HL-60 (cell line): ENCODE results near the gene SNRNP40.
"Not testable (repeated sequence)": the region's sequence is repeated elsewhere in the genome, so short reads cannot be mapped to it uniquely, and the experiment has no call there.

ENCODE experiments used
- DNase-seq, 2 experiments: peaks; one replicate each; pipeline ENCODE4 v3.0.0-alpha.2; 2010 to 2020; ENCODE audit warnings: low read depth in 1 of 2, low spot score in 1 of 2
- H3K27ac ChIP-seq: fragments of 250-450 bp; sonication (Bioruptor Pico); replicated peaks from 2 replicates; pipeline ENCODE4 v1.5.1; 2020; ENCODE audit warnings: mild to moderate bottlenecking, moderate library complexity
- H3K27me3 ChIP-seq: fragments of 250-450 bp; sonication (Bioruptor Pico); 2 replicates; pipeline ENCODE4 v1.5.1; 2021; ENCODE audit warnings: mild to moderate bottlenecking, moderate library complexity; ENCODE audit not compliant: insufficient read depth, poor library complexity, severe bottlenecking
- H3K4me3 ChIP-seq: replicated peaks from 2 replicates; pipeline ENCODE4 v1.5.1; 2011; ENCODE audit warnings: mild to moderate bottlenecking, control low read depth, low read length; ENCODE audit not compliant: insufficient read depth
- CTCF ChIP-seq: IDR thresholded peaks from one replicate; pipeline ENCODE4 v1.5.1; 2011; ENCODE audit warnings: low read length, control low read depth, inconsistent platforms; ENCODE audit not compliant: insufficient read depth
- GABPA ChIP-seq: IDR thresholded peaks from 2 replicates; pipeline ENCODE4 v1.6.1; 2012; ENCODE audit warnings: low read depth
- POLR2AphosphoS5 ChIP-seq: IDR thresholded peaks from 2 replicates; pipeline ENCODE4 v1.6.1; 2012; ENCODE audit warnings: low read depth
- REST ChIP-seq: IDR thresholded peaks from 2 replicates; pipeline ENCODE4 v1.6.1; 2012; ENCODE audit warnings: low read depth; ENCODE audit not compliant: insufficient replicate concordance
- SPI1 ChIP-seq: IDR thresholded peaks from 2 replicates; pipeline ENCODE4 v1.6.1; 2012; ENCODE audit warnings: low read depth, mild to moderate bottlenecking, borderline replicate concordance

Gene SNRNP40

GRCh38 chr1:31266547-31266946, 30.0 kb downstream of the SNRNP40 start:
- TF ChIP-seq SPI1 (no peak), REST (no peak), CTCF (no peak), POLR2AphosphoS5 (no peak), GABPA (no peak)
- DNase-seq = no peak
- H3K4me3 ChIP-seq = no peak overlapping the region
- H3K27ac ChIP-seq = no peak overlapping the region
- no peaks in the 10 kb centered on the region for H3K27me3 ChIP-seq

GRCh38 chr1:31264790-31265386, 31.7 kb downstream of the SNRNP40 start:
- DNase-seq = no peak
- H3K27me3 ChIP-seq = no peaks in the 10 kb centered on the region
- no peak overlapping the region for H3K27ac ChIP-seq
- no peak overlapping the region for H3K4me3 ChIP-seq
- TF ChIP-seq SPI1 = no peak
- TF ChIP-seq REST = no peak
- no peak for TF ChIP-seq GABPA
- no peak for TF ChIP-seq POLR2AphosphoS5
- no peak for TF ChIP-seq CTCF

GRCh38 chr1:31263408-31263807, 33.2 kb downstream of the SNRNP40 start:
- no peak overlapping the region for H3K4me3 ChIP-seq
- H3K27me3 ChIP-seq = no peaks in the 10 kb centered on the region
- TF ChIP-seq POLR2AphosphoS5 = no peak
- no peak for TF ChIP-seq REST
- TF ChIP-seq CTCF = no peak
- no peak for TF ChIP-seq GABPA
- no peak for TF ChIP-seq SPI1
- no peak overlapping the region for H3K27ac ChIP-seq
- no peak for DNase-seq

GRCh38 chr1:31262393-31262792, 34.2 kb downstream of the SNRNP40 start:
- not testable (repeated sequence) for H3K27me3 ChIP-seq, H3K4me3 ChIP-seq, DNase-seq, H3K27ac ChIP-seq
